ENCODE results near the gene VPS18. TPM values are rescaled to one million over a fixed set of nuclear protein-coding genes. Genes with fewer than 3 reads are reported as not detected.

The VPS18 gene
- total and polyA plus RNA-seq, 2 experiments from 2014 or later, result 5.9 to 42.5 TPM

DNA sequence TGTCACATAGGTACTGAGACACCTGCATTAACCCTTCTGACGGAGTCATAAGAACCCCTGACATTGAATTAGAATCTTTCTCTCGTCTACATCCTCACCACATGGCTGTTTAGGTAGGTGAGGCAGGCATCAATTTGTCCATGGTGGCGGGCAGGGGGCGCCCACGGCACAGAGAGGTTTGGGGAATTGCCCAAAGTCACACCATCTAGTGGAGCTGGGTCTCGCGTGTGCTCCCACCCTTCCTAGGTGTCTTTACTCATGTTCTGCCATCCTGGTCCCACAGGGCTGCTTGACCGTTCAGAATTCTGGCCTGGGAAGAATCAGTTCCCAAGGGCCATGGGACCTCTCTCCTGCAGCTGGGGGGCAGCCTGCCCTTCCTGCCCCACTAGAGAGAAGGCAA lies 20.2 kb downstream of the VPS18 start:
- DNase-seq (ENCODE audit: low spot score), result peak; percentile 63
- Histone ChIP-seq H3K4me2 (peak overlapping the region; percentile 60), H3K36me3 (ENCODE audit: insufficient read depth) (no peaks in the 10 kb centered on the region), H3F3A (replicated peaks; ENCODE audit: low read depth) (0 out of 2 replicates have a peak, but pooled peaks cover 10% of the 10 kb centered on the region), H3K4me3 (no peak overlapping the region), H3K27ac (ENCODE audit: low read depth) (no peak overlapping the region), H4K20me1 (replicated peaks; ENCODE audit: insufficient read depth) (no peaks in the 10 kb centered on the region), H2AFZ (peak overlapping the region; percentile 56), H3K9me2 (ENCODE audit: insufficient read depth) (no peaks in the 10 kb centered on the region), H3K27me3 (ENCODE audit: insufficient read depth) (no peaks in the 10 kb centered on the region), H3K4me1 (ENCODE audit: insufficient read depth) (peaks cover 19% of the 10 kb centered on the region), H3K79me2 (replicated peaks; ENCODE audit: insufficient read depth) (no peaks in the 10 kb centered on the region)
- TF ChIP-seq, protein P1, sequence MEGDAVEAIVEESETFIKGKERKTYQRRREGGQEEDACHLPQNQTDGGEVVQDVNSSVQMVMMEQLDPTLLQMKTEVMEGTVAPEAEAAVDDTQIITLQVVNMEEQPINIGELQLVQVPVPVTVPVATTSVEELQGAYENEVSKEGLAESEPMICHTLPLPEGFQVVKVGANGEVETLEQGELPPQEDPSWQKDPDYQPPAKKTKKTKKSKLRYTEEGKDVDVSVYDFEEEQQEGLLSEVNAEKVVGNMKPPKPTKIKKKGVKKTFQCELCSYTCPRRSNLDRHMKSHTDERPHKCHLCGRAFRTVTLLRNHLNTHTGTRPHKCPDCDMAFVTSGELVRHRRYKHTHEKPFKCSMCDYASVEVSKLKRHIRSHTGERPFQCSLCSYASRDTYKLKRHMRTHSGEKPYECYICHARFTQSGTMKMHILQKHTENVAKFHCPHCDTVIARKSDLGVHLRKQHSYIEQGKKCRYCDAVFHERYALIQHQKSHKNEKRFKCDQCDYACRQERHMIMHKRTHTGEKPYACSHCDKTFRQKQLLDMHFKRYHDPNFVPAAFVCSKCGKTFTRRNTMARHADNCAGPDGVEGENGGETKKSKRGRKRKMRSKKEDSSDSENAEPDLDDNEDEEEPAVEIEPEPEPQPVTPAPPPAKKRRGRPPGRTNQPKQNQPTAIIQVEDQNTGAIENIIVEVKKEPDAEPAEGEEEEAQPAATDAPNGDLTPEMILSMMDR (conservative IDR thresholded peaks at IDR 0.05; ENCODE audit: low read depth in 2 of 2), result peak; percentile 63 to 82
- TF ChIP-seq STAT1 (IDR thresholded peaks at IDR 0.05; ENCODE audit: unreplicated experiment) (no peak), CREB1 (CRISPR knock-in tag; IDR thresholded peaks at IDR 0.05; ENCODE audit: low read depth) (no peak), EZH2phosphoT487 (IDR thresholded peaks at IDR 0.05; ENCODE audit: unreplicated experiment) (no peak)
- TF ChIP-seq, protein P2, sequence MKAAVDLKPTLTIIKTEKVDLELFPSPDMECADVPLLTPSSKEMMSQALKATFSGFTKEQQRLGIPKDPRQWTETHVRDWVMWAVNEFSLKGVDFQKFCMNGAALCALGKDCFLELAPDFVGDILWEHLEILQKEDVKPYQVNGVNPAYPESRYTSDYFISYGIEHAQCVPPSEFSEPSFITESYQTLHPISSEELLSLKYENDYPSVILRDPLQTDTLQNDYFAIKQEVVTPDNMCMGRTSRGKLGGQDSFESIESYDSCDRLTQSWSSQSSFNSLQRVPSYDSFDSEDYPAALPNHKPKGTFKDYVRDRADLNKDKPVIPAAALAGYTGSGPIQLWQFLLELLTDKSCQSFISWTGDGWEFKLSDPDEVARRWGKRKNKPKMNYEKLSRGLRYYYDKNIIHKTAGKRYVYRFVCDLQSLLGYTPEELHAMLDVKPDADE (IDR thresholded peaks at IDR 0.05), result no peak
- Mint-ChIP-seq H3K27me3 (ENCODE audit: insufficient read depth, low read depth, poor library complexity) (peaks cover 21% of the 10 kb centered on the region), H3K4me1 (peaks cover 42% of the 10 kb centered on the region), H3K9me3 (no peaks in the 10 kb centered on the region), H3K36me3 (ENCODE audit: low read depth) (no peaks in the 10 kb centered on the region), H3K27ac (no peak overlapping the region), H3K4me3 (no peak overlapping the region)
- peak; percentile 23 for ATAC-seq

DNA sequence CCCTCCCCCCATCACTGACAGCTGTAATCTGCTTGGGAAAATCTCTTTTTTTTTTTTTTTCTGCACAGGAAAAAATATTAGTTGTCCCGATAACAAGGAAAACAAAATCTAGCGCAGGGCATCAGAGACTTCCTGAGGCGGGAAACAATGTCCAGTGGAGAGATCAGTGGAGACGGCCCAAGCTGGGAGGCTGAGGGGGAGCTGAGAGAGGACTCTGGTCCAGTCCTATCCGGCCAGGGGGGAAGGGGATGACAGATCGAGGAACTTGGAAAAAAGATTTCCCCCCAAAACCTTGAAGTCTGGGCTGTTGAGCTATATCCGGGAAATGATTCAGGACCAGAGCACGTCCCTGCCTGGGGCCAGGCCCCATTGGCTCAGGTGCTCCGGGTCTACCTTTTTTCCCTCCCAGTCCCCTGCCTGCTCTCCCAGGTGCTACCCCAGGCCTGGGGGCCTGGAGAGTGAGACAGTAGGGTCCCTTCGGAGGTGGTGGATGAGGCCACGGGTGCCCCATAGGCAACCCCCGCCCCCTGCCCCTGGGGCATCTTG lies 20.9 kb downstream of the VPS18 start:
- H3K79me2 ChIP-seq (replicated peaks; ENCODE audit: insufficient read depth), result no peaks in the 10 kb centered on the region
- H3K27ac Mint-ChIP-seq, result no peak overlapping the region
- no peak overlapping the region for H3K4me3 Mint-ChIP-seq
- no peaks in the 10 kb centered on the region for H3K36me3 Mint-ChIP-seq (ENCODE audit: low read depth)
- no peaks in the 10 kb centered on the region for H3K27me3 ChIP-seq (ENCODE audit: insufficient read depth)
- DNase-seq (ENCODE audit: low spot score), result no peak
- H3K4me2 ChIP-seq, result peak overlapping the region; percentile 60; the same call in 1 of the 2 replicates
- ATAC-seq, result no peak; the same call in 2 of the 3 replicates
- H3K27ac ChIP-seq (ENCODE audit: low read depth), result no peak overlapping the region
- peaks cover 36% of the 10 kb centered on the region for H3K4me1 Mint-ChIP-seq
- H3F3A ChIP-seq (replicated peaks; ENCODE audit: low read depth), result 0 out of 2 replicates have a peak, but pooled peaks cover 10% of the 10 kb centered on the region
- H3K27me3 Mint-ChIP-seq (ENCODE audit: insufficient read depth, low read depth, poor library complexity), result peaks cover 25% of the 10 kb centered on the region
- no peak overlapping the region for H3K4me3 ChIP-seq
- H2AFZ ChIP-seq, result peak overlapping the region; percentile 56
- no peaks in the 10 kb centered on the region for H3K9me3 Mint-ChIP-seq
- no peaks in the 10 kb centered on the region for H3K9me2 ChIP-seq (ENCODE audit: insufficient read depth)
- no peaks in the 10 kb centered on the region for H3K36me3 ChIP-seq (ENCODE audit: insufficient read depth)
- peaks cover 19% of the 10 kb centered on the region for H3K4me1 ChIP-seq (ENCODE audit: insufficient read depth)
- no peaks in the 10 kb centered on the region for H4K20me1 ChIP-seq (replicated peaks; ENCODE audit: insufficient read depth)
- TF ChIP-seq CREB1 (CRISPR knock-in tag; IDR thresholded peaks at IDR 0.05; ENCODE audit: low read depth), result no peak
- TF ChIP-seq POLR2AphosphoS5 (IDR thresholded peaks at IDR 0.05; ENCODE audit: low read depth), result no peak

DNA sequence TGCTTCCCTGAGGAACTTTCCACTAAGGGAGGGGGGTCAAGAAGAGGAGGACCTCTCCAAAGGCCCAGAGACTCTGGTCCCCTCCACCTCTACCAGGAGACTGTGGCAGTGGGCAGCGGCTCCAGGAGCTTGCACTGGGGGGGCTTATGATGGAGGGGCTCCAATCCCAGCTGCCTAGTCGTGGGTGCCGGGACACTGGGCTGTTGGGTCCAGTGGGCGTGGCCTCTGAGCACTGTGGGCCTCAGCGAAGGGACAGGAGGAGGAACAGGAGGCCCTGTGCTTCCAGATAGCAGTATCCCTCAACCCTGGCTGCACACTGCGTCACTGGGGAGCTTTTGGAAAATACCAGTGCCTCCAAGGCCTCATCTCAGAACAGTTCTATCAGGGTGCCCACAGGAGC lies 21.4 kb downstream of the VPS18 start:
- H3F3A ChIP-seq (replicated peaks; ENCODE audit: low read depth), result 0 out of 2 replicates have a peak, but pooled peaks cover 10% of the 10 kb centered on the region
- ATAC-seq, result no peak; the same call in 2 of the 3 replicates
- no peak for DNase-seq (ENCODE audit: low spot score)
- peaks cover 17% of the 10 kb centered on the region for H3K4me1 ChIP-seq (ENCODE audit: insufficient read depth)
- H2AFZ ChIP-seq, result 0 out of 2 replicates have a peak overlapping the region, but pooled peaks have one; percentile 56
- H3K27me3 Mint-ChIP-seq (ENCODE audit: insufficient read depth, low read depth, poor library complexity), result peaks cover 25% of the 10 kb centered on the region
- no peaks in the 10 kb centered on the region for H3K36me3 Mint-ChIP-seq (ENCODE audit: low read depth)
- no peak overlapping the region for H3K27ac Mint-ChIP-seq
- H3K9me2 ChIP-seq (ENCODE audit: insufficient read depth), result no peaks in the 10 kb centered on the region
- H3K79me2 ChIP-seq (replicated peaks; ENCODE audit: insufficient read depth), result no peaks in the 10 kb centered on the region
- no peaks in the 10 kb centered on the region for H4K20me1 ChIP-seq (replicated peaks; ENCODE audit: insufficient read depth)
- no peaks in the 10 kb centered on the region for H3K36me3 ChIP-seq (ENCODE audit: insufficient read depth)
- no peak overlapping the region for H3K27ac ChIP-seq (ENCODE audit: low read depth)
- peaks cover 3% of the 10 kb centered on the region; the same call in 1 of the 2 replicates for H3K27me3 ChIP-seq (ENCODE audit: insufficient read depth)
- no peak overlapping the region for H3K4me3 Mint-ChIP-seq
- no peak for TF ChIP-seq POLR2AphosphoS5 (IDR thresholded peaks at IDR 0.05; ENCODE audit: low read depth)
- TF ChIP-seq, protein P3, sequence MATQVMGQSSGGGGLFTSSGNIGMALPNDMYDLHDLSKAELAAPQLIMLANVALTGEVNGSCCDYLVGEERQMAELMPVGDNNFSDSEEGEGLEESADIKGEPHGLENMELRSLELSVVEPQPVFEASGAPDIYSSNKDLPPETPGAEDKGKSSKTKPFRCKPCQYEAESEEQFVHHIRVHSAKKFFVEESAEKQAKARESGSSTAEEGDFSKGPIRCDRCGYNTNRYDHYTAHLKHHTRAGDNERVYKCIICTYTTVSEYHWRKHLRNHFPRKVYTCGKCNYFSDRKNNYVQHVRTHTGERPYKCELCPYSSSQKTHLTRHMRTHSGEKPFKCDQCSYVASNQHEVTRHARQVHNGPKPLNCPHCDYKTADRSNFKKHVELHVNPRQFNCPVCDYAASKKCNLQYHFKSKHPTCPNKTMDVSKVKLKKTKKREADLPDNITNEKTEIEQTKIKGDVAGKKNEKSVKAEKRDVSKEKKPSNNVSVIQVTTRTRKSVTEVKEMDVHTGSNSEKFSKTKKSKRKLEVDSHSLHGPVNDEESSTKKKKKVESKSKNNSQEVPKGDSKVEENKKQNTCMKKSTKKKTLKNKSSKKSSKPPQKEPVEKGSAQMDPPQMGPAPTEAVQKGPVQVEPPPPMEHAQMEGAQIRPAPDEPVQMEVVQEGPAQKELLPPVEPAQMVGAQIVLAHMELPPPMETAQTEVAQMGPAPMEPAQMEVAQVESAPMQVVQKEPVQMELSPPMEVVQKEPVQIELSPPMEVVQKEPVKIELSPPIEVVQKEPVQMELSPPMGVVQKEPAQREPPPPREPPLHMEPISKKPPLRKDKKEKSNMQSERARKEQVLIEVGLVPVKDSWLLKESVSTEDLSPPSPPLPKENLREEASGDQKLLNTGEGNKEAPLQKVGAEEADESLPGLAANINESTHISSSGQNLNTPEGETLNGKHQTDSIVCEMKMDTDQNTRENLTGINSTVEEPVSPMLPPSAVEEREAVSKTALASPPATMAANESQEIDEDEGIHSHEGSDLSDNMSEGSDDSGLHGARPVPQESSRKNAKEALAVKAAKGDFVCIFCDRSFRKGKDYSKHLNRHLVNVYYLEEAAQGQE (IDR thresholded peaks at IDR 0.05; ENCODE audit: unreplicated experiment), result no peak
- no peak for TF ChIP-seq ZNF114 (CRISPR knock-in tag; IDR thresholded peaks at IDR 0.05)
- H3K4me3 ChIP-seq, result no peak overlapping the region
- no peak overlapping the region for H3K4me2 ChIP-seq
- H3K4me1 Mint-ChIP-seq, result peaks cover 34% of the 10 kb centered on the region
- H3K9me3 Mint-ChIP-seq, result no peaks in the 10 kb centered on the region
